Endothelial cell of umbilical vein (primary cell): ENCODE results near the gene TRPT1. TPM values are rescaled to one million over a fixed set of nuclear protein-coding genes. Genes with fewer than 3 reads are reported as not detected.

Source experiments
- BruUV-seq: library from RNA; stranded (reverse); fragments of 400-500 nt; replicated peaks from 2 replicates; lab custom pipeline; 2021; lab: Mats Ljungman, UMichigan
- CTCF ChIA-PET: fragments of 300-600, 350-600 bp; sonication (Branson Sonifier 250); formaldehyde crosslinking; loops from one replicate; lab custom pipeline; 2021; ENCODE audit warnings: antibody characterized with exemption, inconsistent platforms; lab: Charles Lee
- POLR2A ChIA-PET: fragments of 300-600, 350-600 bp; sonication (Branson Sonifier 250); formaldehyde crosslinking; loops from one replicate; lab custom pipeline; 2021; ENCODE audit warnings: antibody characterized with exemption, inconsistent platforms; lab: Charles Lee
- DNase-seq: peaks from one replicate; pipeline ENCODE4 v3.0.0-alpha.2; 2011; ENCODE audit warnings: low read depth, low spot score
- FAIRE-seq: peaks from 2 replicates; lab custom pipeline; 2011; peaks lifted over from hg19 to GRCh38; lab: Jason Lieb, UNC
- H2AFZ ChIP-seq: 2 replicates; pipeline ENCODE4 v1.6.0; 2012; ENCODE audit warnings: low read depth, low read length, control low read depth, inconsistent platforms
- H3K27ac ChIP-seq: 2 replicates; pipeline ENCODE4 v1.5.1; 2011; ENCODE audit warnings: low read depth, mild to moderate bottlenecking, control low read depth, low read length, moderate library complexity; ENCODE audit not compliant: insufficient read depth
- H3K27me3 ChIP-seq, 2 experiments: 2 replicates each; pipeline versions ENCODE4 v1.6.0 to v1.6.1; 2011; ENCODE audit warnings: low read length in 2 of 2, mixed read lengths in 1 of 2; ENCODE audit not compliant: control insufficient read depth in 2 of 2, insufficient read depth in 2 of 2
- H3K36me3 ChIP-seq, 2 experiments: 2 replicates in 1 of 2; 3 replicates in 1 of 2; pipeline ENCODE4 v1.5.1; 2011; ENCODE audit warnings: low read length in 2 of 2, mild to moderate bottlenecking in 1 of 2, moderate library complexity in 1 of 2; ENCODE audit not compliant: control insufficient read depth in 2 of 2, insufficient read depth in 2 of 2; ENCODE audit errors: extremely low read depth in 1 of 2
- H3K4me1 ChIP-seq: 3 replicates; pipeline ENCODE4 v1.5.1; 2011; ENCODE audit warnings: mild to moderate bottlenecking, low read length; ENCODE audit not compliant: control insufficient read depth, insufficient read depth; ENCODE audit errors: extremely low read depth
- H3K4me2 ChIP-seq: 2 replicates; pipeline ENCODE4 v1.6.1; 2011; ENCODE audit warnings: low read length, control low read depth, mixed read lengths; ENCODE audit not compliant: insufficient read depth
- H3K4me3 ChIP-seq, 3 experiments: fragments of 200-600 bp in 1 of 3; sonication (generic), shearing (Covaris generic) in 1 of 3; replicated peaks in 1 of 3; 2 replicates each; pipeline ENCODE4 v1.5.1; 2011 to 2016; ENCODE audit warnings: control low read depth in 3 of 3, low read length in 3 of 3, mild to moderate bottlenecking in 2 of 3, inconsistent platforms in 1 of 3, low read depth in 1 of 3, moderate library complexity in 1 of 3; ENCODE audit not compliant: insufficient read depth in 1 of 3
- H3K79me2 ChIP-seq: 2 replicates; pipeline ENCODE4 v1.6.0; 2012; ENCODE audit warnings: low read length, inconsistent platforms; ENCODE audit not compliant: control insufficient read depth, insufficient read depth
- H3K9ac ChIP-seq: replicated peaks from 2 replicates; pipeline ENCODE3; 2011; ENCODE audit warnings: low read length, control low read depth; ENCODE audit not compliant: insufficient read depth; ENCODE audit errors: extremely low read depth
- H3K9me1 ChIP-seq: replicated peaks from 3 replicates; pipeline ENCODE4 v1.6.0; 2011; ENCODE audit warnings: mild to moderate bottlenecking, low read length; ENCODE audit not compliant: control insufficient read depth, insufficient read depth; ENCODE audit errors: extremely low read depth
- H3K9me3 ChIP-seq: replicated peaks from 2 replicates; pipeline ENCODE4 v1.5.1; 2012; ENCODE audit warnings: low read length, inconsistent platforms; ENCODE audit not compliant: control insufficient read depth, insufficient read depth
- H4K20me1 ChIP-seq: replicated peaks from 2 replicates; pipeline ENCODE3; 2011; ENCODE audit warnings: mild to moderate bottlenecking, low read length; ENCODE audit not compliant: control insufficient read depth, insufficient read depth; ENCODE audit errors: extremely low read depth
- EZH2 ChIP-seq: IDR thresholded peaks from 2 replicates; pipeline ENCODE4 v1.6.1; 2012; ENCODE audit warnings: borderline replicate concordance, low read depth, mild to moderate bottlenecking, moderate library complexity, low read length, inconsistent platforms; ENCODE audit not compliant: severe bottlenecking
- FOS ChIP-seq: IDR thresholded peaks from 2 replicates; pipeline ENCODE4 v1.6.1; 2011; ENCODE audit warnings: mild to moderate bottlenecking, low read length, moderate library complexity, borderline replicate concordance; ENCODE audit not compliant: insufficient read depth
- GATA2 ChIP-seq: IDR thresholded peaks from 2 replicates; pipeline ENCODE4 v1.7.0; 2011; ENCODE audit warnings: low read depth, mild to moderate bottlenecking, moderate library complexity, mixed read lengths, low read length; ENCODE audit not compliant: insufficient read length, insufficient read depth
- JUN ChIP-seq: IDR thresholded peaks from 2 replicates; pipeline ENCODE4 v1.6.1; 2011; ENCODE audit warnings: borderline replicate concordance, low read depth; ENCODE audit not compliant: insufficient read length, insufficient read depth
- MYC ChIP-seq: IDR thresholded peaks from one replicate; pipeline ENCODE4 v1.6.1; 2011; ENCODE audit warnings: mild to moderate bottlenecking, low read depth, low read length
- POLR2A ChIP-seq: IDR thresholded peaks from 2 replicates; pipeline ENCODE4 v1.6.1; 2012; ENCODE audit warnings: low read depth, mild to moderate bottlenecking, control low read depth, low read length
- POLR2AphosphoS5 ChIP-seq: IDR thresholded peaks from 2 replicates; pipeline ENCODE4 v1.6.1; 2012; ENCODE audit warnings: low read depth, mild to moderate bottlenecking, control low read depth, low read length, moderate library complexity; ENCODE audit not compliant: insufficient read depth
- dilution Hi-C: fragments of 300-500 bp; cut with MboI; formaldehyde crosslinking; loops from one replicate; pipeline ENCODE4 v1.15.0; 2019; ENCODE audit warnings: low sequenced_read_pairs; ENCODE audit not compliant: extremely low pct_ligation_motif_present
- intact Hi-C: fragments of 100-400 bp; cut with micrococcal nuclease; formaldehyde crosslinking; loops from one replicate; pipeline ENCODE4 v1.10.0; 2022
- polyA plus RNA-seq, 4 experiments: library from polyadenylated mRNA; depleted of rRNA in 3 of 4; stranded (reverse) in 3 of 4; unstranded in 1 of 4; fragments of >200 nt; gene quantifications; 2 replicates each; pipeline versions ENCODE4 v1.2.1 to v1.2.3, GENCODE V29; 2011 to 2012; ENCODE audit warnings: missing spikeins in 1 of 4
- total RNA-seq: library from RNA; stranded (reverse); gene quantifications from 2 replicates; pipeline ENCODE4 v1.2.3, GENCODE V29; 2021
- TF ChIP-seq, protein P1 (sequence below), 2 donors: IDR thresholded peaks; 1 replicate in 1 of 2; 2 replicates in 1 of 2; pipeline ENCODE4 v1.5.1; 2011; ENCODE audit warnings: low read length in 2 of 2, mild to moderate bottlenecking in 2 of 2, moderate library complexity in 2 of 2, control low read depth in 1 of 2, inconsistent platforms in 1 of 2, low read depth in 1 of 2; ENCODE audit not compliant: insufficient read depth in 1 of 2; ENCODE audit errors: extremely low read depth in 1 of 2
- TF ChIP-seq, protein P2 (sequence below): IDR thresholded peaks from 2 replicates; pipeline ENCODE4 v1.6.1; 2011; ENCODE audit not compliant: insufficient read depth, insufficient read length

The TRPT1 gene
- total and polyA plus RNA-seq, 2 donors (not counting 3 experiments of a cell fraction or from before 2014, with no cell fraction given) = 26.2 to 56.6 TPM

DNA sequence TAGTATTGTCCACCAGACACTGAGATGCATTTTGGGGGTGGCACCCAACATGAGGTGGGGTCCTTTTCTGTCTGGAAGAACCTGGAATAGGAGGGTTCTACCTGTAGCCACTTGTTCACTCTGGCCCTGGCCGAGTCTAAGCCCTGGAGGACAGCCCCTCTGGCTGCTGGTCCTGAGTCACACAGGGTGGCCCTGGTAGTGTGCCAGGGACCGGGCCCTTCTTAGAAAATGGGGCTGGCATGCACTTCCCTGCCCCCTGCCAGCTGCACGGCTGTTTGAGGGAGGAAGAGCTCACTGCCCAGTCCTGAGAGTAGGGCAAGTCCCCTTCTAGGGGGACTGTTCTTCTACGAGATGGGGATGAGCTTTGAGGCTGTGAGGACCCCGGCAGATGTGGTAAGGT is 27.5 kb upstream of the TRPT1 start:
- dilution Hi-C loops = no loop called here
- no TSS peak for BruUV-seq
- no peak for DNase-seq

More for the DNA sequence above, 27.5 kb upstream of the TRPT1 start:
- CTCF ChIA-PET = interaction anchor here (0.6 to 1.3 kb wide), 2 partner anchors 9 to 15 kb away, joined by 3 to 6 read pairs; no protein-coding TSS in a partner anchor
- no peak overlapping the region for H2AFZ ChIP-seq
- no peaks in the 10 kb centered on the region for H3K9me1 ChIP-seq
- H3K4me1 ChIP-seq = peaks cover 24% of the 10 kb centered on the region
- H3K27me3 ChIP-seq = no peaks in the 10 kb centered on the region
- H3K9ac ChIP-seq = no peak overlapping the region
- no peak overlapping the region for H3K4me3 ChIP-seq
- no peaks in the 10 kb centered on the region for H4K20me1 ChIP-seq
- peaks cover 32% of the 10 kb centered on the region for H3K79me2 ChIP-seq
- intact Hi-C loops = no loop called here
- TF ChIP-seq JUN = no peak
- TF ChIP-seq FOS = no peak
- TF ChIP-seq MYC = no peak
- TF ChIP-seq POLR2AphosphoS5 = no peak
- no peak for TF ChIP-seq EZH2
- TF ChIP-seq, protein P1, sequence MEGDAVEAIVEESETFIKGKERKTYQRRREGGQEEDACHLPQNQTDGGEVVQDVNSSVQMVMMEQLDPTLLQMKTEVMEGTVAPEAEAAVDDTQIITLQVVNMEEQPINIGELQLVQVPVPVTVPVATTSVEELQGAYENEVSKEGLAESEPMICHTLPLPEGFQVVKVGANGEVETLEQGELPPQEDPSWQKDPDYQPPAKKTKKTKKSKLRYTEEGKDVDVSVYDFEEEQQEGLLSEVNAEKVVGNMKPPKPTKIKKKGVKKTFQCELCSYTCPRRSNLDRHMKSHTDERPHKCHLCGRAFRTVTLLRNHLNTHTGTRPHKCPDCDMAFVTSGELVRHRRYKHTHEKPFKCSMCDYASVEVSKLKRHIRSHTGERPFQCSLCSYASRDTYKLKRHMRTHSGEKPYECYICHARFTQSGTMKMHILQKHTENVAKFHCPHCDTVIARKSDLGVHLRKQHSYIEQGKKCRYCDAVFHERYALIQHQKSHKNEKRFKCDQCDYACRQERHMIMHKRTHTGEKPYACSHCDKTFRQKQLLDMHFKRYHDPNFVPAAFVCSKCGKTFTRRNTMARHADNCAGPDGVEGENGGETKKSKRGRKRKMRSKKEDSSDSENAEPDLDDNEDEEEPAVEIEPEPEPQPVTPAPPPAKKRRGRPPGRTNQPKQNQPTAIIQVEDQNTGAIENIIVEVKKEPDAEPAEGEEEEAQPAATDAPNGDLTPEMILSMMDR (IDR thresholded peaks at IDR 0.05; ENCODE audit: extremely low read depth in 1 of 2, insufficient read depth in 1 of 2, low read depth in 1 of 2, low read length in 2 of 2) = no peak
- TF ChIP-seq, protein P2, sequence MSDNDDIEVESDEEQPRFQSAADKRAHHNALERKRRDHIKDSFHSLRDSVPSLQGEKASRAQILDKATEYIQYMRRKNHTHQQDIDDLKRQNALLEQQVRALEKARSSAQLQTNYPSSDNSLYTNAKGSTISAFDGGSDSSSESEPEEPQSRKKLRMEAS = no peak
- no peak for TF ChIP-seq GATA2
- no peak for TF ChIP-seq POLR2A
- H3K27ac ChIP-seq = no peak overlapping the region
- POLR2A ChIA-PET = interaction anchor here (0.9 kb wide), 1 partner anchor 15 kb away, joined by 3 read pairs; no protein-coding TSS in a partner anchor
- H3K36me3 ChIP-seq = peaks cover 2 to 20% of the 10 kb centered on the region in 2 experiments
- H3K9me3 ChIP-seq = no peaks in the 10 kb centered on the region
- FAIRE-seq = no peak
- H3K4me2 ChIP-seq = no peak overlapping the region
